Posterior cingulate gyrus (tissue), 11 donors: ENCODE data around the gene C10orf88.

Experiments used
- DNase-seq, 10 donors: peaks; one replicate each; pipeline versions ENCODE4 v3.0.0 to v3.0.0-alpha.2; 2020 to 2021; ENCODE audit warnings: mixed read lengths in 3 of 10
- intact Hi-C: fragments of 100-400 bp; cut with DNase I; formaldehyde crosslinking; loops from one replicate; pipeline ENCODE4 v1.15.1; 2023

Gene C10orf88, protein sequence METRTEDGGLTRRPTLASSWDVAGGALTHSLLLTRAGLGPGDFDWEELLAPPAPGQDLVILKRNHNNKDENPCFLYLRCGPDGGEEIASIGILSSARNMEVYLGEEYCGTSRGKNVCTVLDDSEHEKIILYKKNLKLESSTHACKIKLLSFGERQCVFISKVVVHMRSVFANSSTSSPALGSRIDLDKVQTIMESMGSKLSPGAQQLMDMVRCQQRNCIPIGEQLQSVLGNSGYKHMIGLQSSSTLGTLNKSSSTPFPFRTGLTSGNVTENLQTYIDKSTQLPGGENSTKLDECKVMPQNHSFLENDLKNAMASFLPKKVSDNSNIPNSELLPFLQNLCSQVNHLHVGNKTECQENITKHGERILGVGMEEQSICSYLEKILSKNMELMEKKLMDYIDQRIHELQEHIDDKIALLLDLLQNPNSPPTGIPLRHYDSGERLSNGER

GRCh38 chr10:122953902-122954730, at the start of gene C10orf88:
C10orf88 (minus strand) TSS chr10:122954227; CDS start chr10:122954178, 49 bp downstream.
- DNase-seq = peak; percentile 95 to 99 (median 96)
- intact Hi-C loops = loop anchor here (1.0 to 5.0 kb wide), 3 partner anchors 26 to 77 kb away; partner anchors contain the start of genes FAM24B, IKZF5 and PSTK

DNA sequence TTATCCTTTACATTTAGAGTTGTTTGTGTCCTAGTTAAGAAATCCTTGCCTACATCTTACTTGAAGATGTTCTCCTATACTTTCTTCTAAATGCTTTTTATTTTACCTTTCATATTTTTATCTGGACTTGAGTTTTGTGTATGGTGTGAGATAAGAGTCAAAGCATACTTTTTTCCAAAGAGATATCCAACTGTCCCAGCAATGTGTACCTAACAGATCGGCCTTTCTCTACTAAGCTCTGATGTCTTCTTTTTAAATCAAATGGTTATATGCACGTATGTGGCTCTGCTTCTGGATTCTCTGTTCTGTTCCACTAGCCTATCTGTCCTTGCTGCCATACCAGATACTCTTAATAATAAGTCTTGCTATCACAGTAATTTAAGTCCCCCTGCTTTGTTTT, 47.3 kb upstream of the C10orf88 start:
- intact Hi-C loops = no loop called here
- no peak for DNase-seq

- intact Hi-C loops = no loop called here
- DNase-seq = no peak
These were observed 46.1 kb upstream of the C10orf88 start for GRCh38 chr10:123000155-123000554.

DNA sequence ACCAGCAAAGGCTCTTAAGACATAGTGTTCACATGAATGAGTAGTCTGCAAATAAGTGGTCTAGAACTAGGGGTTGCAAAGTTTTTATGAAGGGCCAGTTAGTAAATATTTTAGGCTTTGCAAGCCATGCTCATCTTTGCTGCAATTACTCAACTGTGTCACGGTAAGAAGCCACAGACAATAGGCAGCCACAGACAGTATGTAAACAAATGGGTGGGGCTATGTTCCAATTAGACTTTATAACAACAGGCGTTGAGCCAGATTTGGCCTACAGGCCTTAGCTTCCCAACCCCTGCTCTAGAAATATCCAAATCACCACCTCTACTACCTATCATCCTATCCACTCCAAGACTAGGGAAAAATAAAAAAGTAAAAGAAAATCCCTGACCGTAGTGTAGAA, 45.3 kb upstream of the C10orf88 start:
- intact Hi-C loops = no loop called here
- DNase-seq = no peak

DNA sequence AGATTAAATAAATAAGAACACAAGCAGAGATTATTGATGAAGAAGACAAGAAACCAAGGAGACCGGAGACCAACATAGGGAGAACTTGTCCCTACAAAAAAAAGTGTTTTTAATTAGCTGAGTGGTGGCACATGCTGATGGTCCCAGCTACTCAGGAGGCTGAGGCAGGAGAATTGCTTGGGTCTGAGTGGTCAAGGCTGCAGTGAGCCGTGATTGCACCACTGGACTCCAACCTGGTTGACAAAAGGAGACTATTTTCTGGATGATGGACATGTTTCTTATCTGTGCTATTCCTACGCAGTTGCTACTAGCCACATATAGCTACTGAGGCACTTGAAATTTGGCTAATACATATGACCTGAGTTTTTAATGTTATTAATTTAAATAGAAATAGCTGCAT, 44.9 kb upstream of the C10orf88 start:
- intact Hi-C loops = no loop called here
- DNase-seq = peak in 1 of 10 donors; percentile 75

DNA sequence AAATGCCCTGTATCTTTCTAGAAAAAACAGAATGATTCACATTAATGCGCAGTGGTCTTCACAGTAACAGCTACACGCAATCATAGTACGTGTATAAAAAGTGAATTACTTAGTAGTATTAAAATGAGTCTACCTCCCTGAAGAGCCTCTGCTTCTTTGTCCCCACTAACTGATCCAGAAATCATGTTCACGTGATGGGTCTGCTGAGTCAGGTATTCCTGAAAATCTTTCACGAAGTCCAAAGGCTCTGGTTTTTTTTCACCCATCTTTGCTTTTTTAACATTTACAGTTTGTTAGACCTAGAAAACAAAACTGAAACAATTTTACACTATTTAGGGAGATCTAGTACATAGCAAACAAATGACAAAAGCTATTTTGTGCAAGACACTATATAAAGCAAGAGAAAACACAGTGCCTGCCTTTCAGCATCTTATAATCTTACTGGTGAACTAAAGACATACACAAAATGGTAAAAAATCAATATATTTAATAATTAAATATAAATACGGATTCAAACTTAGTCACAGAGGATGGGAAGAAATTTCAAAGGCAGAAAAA, 44.4 kb upstream of the C10orf88 start:
- intact Hi-C loops = no loop called here
- DNase-seq = no peak

- intact Hi-C loops = no loop called here
- no peak for DNase-seq
These were observed 43.8 kb upstream of the C10orf88 start for GRCh38 chr10:122997864-122998263.

GRCh38 chr10:122995936-122996335, 41.9 kb upstream of the C10orf88 start:
- intact Hi-C loops = no loop called here

DNA sequence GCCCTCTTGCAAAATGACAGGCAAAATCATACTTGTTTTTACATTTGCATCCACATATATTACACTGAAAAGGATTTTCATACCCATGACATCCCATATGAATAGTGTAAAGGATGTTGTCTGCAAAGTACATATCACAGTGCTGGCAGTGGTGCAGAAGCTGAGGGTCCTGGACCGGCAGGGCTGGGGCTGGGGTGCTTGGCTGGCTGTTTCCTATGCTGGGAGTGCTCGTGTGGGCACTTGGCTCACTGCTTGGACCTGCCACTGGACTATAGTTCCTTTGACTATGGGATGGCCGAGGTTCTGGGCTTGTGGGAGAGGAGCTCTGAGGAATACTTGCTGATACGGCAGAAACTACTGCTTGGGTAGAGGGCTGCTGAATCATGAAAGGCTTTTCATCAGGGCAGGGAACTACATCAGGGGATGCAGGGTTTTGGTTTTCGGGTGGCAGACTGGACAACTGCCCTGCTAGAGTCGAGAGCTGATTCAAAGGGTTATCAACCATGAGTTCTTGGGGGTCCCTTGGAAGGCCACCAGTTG, 39.8 kb upstream of the C10orf88 start:
- peak in 1 of 10 donors; percentile 69 for DNase-seq
- intact Hi-C loops = no loop called here

More at GRCh38 chr10:122995936-122996335, 41.9 kb upstream of the C10orf88 start:
- no peak for DNase-seq

DNA sequence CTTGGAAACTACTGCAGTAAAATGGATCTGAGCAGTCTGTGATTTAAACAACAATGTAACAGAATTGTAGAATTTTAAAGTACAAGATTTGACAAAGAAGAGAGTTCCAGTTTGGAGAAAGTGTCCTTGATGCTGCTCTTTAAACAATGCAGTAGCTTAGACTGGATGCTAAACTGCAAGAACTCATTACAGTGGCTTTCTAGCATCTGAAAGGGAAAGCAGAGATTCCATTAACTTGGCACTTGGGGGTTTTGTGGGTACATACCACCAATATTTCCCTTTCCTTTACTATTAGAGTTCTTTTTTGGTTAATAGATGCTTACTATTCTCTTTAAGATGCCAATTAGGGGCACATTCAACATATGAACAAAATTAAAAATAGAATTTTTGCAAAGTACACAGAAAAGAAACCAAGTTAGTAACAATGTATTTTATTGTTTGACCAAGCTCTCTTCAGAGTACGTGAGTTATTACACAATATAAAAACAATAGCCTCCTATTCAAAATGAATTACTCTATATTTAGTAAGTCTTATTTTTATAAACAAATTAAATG, 38.1 kb upstream of the C10orf88 start:
- DNase-seq = no peak
- intact Hi-C loops = no loop called here

DNA sequence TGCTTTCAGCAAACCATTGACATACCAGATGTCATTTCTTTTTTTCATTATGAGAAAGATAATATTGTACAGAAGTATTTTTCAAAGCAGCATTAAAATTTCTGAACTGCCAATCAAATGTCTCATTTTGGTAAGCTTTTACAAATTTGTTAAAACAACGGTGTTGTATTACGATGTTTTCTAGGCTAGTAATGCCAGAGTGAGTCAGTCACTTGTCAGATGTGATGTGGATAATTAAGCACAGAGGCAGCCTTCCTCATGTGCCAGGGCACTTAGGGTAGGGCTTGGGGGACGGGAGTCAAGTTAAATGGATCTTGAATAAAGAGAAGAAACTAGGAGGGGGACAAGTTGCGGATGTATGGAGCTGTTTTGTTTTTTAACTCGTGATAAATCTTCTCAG, 36.3 kb upstream of the C10orf88 start:
- DNase-seq = no peak
- intact Hi-C loops = no loop called here

DNA sequence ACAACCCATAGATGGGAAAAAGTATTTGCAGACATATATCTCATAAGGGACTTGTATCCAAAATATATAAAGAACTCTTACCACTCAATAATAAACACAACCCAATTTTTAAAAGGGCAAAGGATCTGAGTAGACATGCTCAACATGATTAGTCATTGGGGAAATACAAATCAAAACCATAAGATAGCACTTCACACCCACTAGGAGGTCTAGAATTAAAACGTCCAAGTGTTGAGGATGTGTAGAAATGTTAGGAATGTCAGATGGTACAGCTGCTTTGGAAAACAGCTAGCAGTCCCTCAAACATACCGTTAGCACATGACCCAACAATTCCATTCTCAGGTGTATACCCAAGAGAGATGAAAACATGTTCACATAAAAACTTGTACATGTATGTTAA, 34.5 kb upstream of the C10orf88 start:
- DNase-seq = no peak
- intact Hi-C loops = no loop called here

DNA sequence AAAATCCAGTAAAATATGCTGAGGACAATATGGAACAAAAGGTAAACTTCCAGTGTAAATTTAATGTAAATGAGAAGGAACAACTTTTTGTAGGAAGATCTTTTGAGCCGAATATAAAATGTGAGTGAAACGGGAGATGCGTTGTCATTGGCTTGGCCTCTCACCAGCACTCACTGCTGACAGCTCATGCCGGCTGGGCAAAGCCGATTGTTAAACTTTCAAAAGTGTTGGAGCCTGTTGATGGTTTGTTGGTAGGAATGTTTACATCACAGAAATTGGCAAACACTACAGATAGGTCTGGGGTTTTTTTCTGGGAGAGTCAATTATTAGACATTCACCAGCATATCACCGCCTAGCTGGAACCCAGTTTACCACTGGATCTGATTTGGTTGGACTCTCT, 32.3 kb upstream of the C10orf88 start:
- intact Hi-C loops = no loop called here
- peak in 1 of 10 donors; percentile 78 for DNase-seq

DNA sequence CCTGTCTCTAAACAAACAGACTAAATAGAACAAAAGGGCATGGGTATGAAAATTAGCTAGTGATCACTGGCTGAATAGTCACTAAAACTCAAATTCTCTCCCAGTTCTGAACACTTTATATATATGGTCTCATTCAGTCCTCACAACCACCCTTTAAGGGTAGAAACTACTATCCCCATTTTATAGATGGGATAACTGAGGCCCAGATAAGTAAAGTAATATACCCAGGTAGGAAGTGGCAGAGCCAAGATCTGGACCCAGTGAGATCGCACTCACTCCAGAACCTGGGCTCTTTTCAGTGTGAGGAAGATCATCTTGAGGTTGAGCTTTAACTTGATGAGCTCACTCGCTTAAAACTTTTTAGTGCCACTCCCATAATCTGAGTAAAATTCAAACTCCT, 30.7 kb upstream of the C10orf88 start:
- DNase-seq = no peak
- intact Hi-C loops = no loop called here

GRCh38 chr10:122983898-122984297, 29.9 kb upstream of the C10orf88 start:
- no peak for DNase-seq
- intact Hi-C loops = no loop called here

- DNase-seq = no peak
- intact Hi-C loops = no loop called here
These were observed 27.0 kb upstream of the C10orf88 start for GRCh38 chr10:122981066-122981464.

- peak; percentile 82 to 98 (median 86) for DNase-seq
- intact Hi-C loops = loop anchor here (1.0 kb wide), 2 partner anchors 26 to 28 kb away; partner anchors contain the start of genes C10orf88 and IKZF5
These were observed 26.4 kb upstream of the C10orf88 start, which contains the start of gene PSTK for GRCh38 chr10:122980209-122981065. PSTK (plus strand) TSS chr10:122980401; CDS start chr10:122980480, 79 bp downstream.

- no peak for DNase-seq
- intact Hi-C loops = no loop called here
These were observed 20.6 kb upstream of the C10orf88 start for GRCh38 chr10:122974543-122975064.

DNA sequence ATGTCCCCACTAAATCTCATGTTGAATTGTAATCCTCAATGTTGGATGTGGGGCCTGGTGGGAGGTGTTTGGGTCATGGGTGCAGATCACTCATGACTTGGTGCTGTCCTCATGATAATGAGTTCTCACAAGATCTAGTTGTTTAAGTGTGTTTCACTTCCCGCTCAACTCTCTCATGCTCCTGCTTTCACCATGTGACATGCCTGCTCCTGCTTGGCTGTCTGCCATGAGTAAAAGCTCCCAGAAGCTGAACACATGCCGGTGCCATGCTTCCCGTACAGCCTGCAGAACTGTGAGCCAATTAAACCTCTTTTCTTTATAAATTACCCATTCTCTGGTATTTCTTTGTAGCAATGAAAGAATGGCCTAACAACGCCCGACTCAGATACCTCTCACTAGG, 20.0 kb upstream of the C10orf88 start:
- no peak for DNase-seq
- intact Hi-C loops = no loop called here
